OCI-LY3 (cell line): ENCODE results near the gene ROCK2.

Experiments used
- EZH2phosphoT487 ChIP-seq: fragments of 200-600 bp; shearing (Covaris generic); IDR thresholded peaks from 2 replicates; pipeline ENCODE4 v1.6.1; 2018; ENCODE audit warnings: antibody characterized with exemption, mixed run types, low read depth
- TF ChIP-seq, protein P1 (sequence below): fragments of 200-600, 300-600 bp; sonication (generic); IDR thresholded peaks from 2 replicates; pipeline ENCODE4 v1.5.1; 2014; ENCODE audit warnings: antibody characterized with exemption, low read length, low read depth

DNA sequence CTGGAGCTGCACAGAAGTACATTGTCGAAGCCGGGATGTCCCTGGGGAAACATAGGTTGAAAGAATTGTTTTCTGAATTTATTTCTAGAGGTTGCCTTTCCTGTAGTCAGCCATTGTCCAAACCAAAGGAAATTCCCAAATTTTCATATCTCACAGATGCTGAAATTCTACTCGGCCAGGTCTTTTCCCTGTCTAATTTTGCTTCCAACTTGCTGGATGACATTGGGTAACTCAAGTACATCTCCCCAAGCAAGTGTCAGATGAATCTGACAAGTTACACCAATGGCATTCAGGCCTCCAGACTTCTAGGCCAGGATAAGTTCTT lies 47.5 kb upstream of the ROCK2 start:
- TF ChIP-seq, protein P1, sequence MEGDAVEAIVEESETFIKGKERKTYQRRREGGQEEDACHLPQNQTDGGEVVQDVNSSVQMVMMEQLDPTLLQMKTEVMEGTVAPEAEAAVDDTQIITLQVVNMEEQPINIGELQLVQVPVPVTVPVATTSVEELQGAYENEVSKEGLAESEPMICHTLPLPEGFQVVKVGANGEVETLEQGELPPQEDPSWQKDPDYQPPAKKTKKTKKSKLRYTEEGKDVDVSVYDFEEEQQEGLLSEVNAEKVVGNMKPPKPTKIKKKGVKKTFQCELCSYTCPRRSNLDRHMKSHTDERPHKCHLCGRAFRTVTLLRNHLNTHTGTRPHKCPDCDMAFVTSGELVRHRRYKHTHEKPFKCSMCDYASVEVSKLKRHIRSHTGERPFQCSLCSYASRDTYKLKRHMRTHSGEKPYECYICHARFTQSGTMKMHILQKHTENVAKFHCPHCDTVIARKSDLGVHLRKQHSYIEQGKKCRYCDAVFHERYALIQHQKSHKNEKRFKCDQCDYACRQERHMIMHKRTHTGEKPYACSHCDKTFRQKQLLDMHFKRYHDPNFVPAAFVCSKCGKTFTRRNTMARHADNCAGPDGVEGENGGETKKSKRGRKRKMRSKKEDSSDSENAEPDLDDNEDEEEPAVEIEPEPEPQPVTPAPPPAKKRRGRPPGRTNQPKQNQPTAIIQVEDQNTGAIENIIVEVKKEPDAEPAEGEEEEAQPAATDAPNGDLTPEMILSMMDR = no peak
- no peak for TF ChIP-seq EZH2phosphoT487
